HepG2 (cell line): ENCODE data around the gene OSGEPL1. TPM values are rescaled to one million over a fixed set of nuclear protein-coding genes. Genes with fewer than 3 reads are reported as not detected.

Source experiments
- ATAC-seq: fragments of 200-7000 bp; cut with Tn5 transposase; 3 replicates; pipeline ENCODE4 v1.9.1; 2020; ENCODE audit warnings: mild to moderate bottlenecking, moderate library complexity
- BruUV-seq: library from RNA; stranded (reverse); fragments of 400-500 nt; replicated peaks from 2 replicates; lab custom pipeline; 2021; lab: Mats Ljungman, UMichigan
- CTCF ChIA-PET: fragments of 300-600 bp; formaldehyde crosslinking; extraction: SDS; loops from one replicate; lab custom pipeline; 2021; ENCODE audit warnings: low total read pairs, inconsistent platforms, low intra/inter-chr PET ratio; lab: Yijun Ruan, JAX
- POLR2A ChIA-PET: fragments of 350-600 bp; sonication (Branson Sonifier 250); formaldehyde crosslinking; loops from one replicate; lab custom pipeline; 2020; ENCODE audit warnings: antibody characterized with exemption, inconsistent platforms; lab: Yijun Ruan, JAX
- DNase-seq: peaks from one replicate; pipeline ENCODE4 v3.0.0-alpha.2; 2015; ENCODE audit warnings: low spot score
- FAIRE-seq: peaks from 3 replicates; lab custom pipeline; 2011; peaks lifted over from hg19 to GRCh38; lab: Jason Lieb, UNC
- H2AFZ ChIP-seq: one replicate; pipeline ENCODE4 v1.6.1; 2011; ENCODE audit warnings: low read length, inconsistent platforms
- H3K27ac ChIP-seq: fragments of 300-600 bp; 3 replicates; pipeline ENCODE4 v1.8.0; 2011; ENCODE audit warnings: mixed run types, mild to moderate bottlenecking, mixed read lengths, low read length, inconsistent platforms; ENCODE audit not compliant: insufficient read depth; ENCODE audit errors: extremely low read length
- H3K27me3 ChIP-seq, 2 experiments: fragments of 200-600 bp in 1 of 2; 2 replicates in 1 of 2; 3 replicates in 1 of 2; pipeline versions ENCODE4 v1.6.0 to v1.8.0; 2011; ENCODE audit warnings: low read length in 2 of 2, mild to moderate bottlenecking in 2 of 2, moderate library complexity in 2 of 2, inconsistent platforms in 1 of 2; ENCODE audit not compliant: insufficient read depth in 2 of 2, control insufficient read depth in 1 of 2
- H3K36me3 ChIP-seq, 2 experiments: fragments of 200-600 bp in 1 of 2; replicated peaks in 1 of 2; 2 replicates in 1 of 2; 3 replicates in 1 of 2; pipeline versions ENCODE4 v1.5.1 to v1.8.0; 2011; ENCODE audit warnings: low read length in 2 of 2, inconsistent platforms in 1 of 2; ENCODE audit not compliant: insufficient read depth in 2 of 2, control insufficient read depth in 1 of 2
- H3K4me1 ChIP-seq: 2 replicates; pipeline ENCODE4 v1.5.1; 2012; ENCODE audit warnings: low read length, inconsistent platforms; ENCODE audit not compliant: insufficient read depth
- H3K4me2 ChIP-seq: 2 replicates; pipeline ENCODE4 v1.6.0; 2011; ENCODE audit warnings: low read depth, low read length, inconsistent platforms
- H3K4me3 ChIP-seq, 3 experiments: fragments of 200-600 bp in 1 of 3; sonication (generic), shearing (Covaris generic) in 1 of 3; replicated peaks in 1 of 3; 2 replicates each; pipeline ENCODE4 v1.5.1; 2011 to 2016; ENCODE audit warnings: low read length in 3 of 3, inconsistent platforms in 2 of 3, low read depth in 2 of 3, mild to moderate bottlenecking in 2 of 3, control low read depth in 1 of 3, mixed read lengths in 1 of 3; ENCODE audit not compliant: insufficient read depth in 1 of 3
- H3K79me2 ChIP-seq: one replicate; pipeline ENCODE4 v1.6.1; 2011; ENCODE audit warnings: low read length, inconsistent platforms; ENCODE audit not compliant: insufficient read depth
- H3K9ac ChIP-seq: 2 replicates; pipeline ENCODE4 v1.6.0; 2011; ENCODE audit warnings: mild to moderate bottlenecking, low read depth, low read length, inconsistent platforms; ENCODE audit not compliant: insufficient read depth
- H3K9me3 ChIP-seq: 2 replicates; pipeline ENCODE4 v1.5.1; 2012; ENCODE audit warnings: mild to moderate bottlenecking, low read length
- H4K20me1 ChIP-seq: 2 replicates; pipeline ENCODE4 v1.6.0; 2011; ENCODE audit warnings: inconsistent platforms, mild to moderate bottlenecking, low read length, moderate library complexity; ENCODE audit not compliant: insufficient read depth
- PAF1 ChIP-seq: IDR thresholded peaks from 2 replicates; pipeline ENCODE4 v1.6.1; 2016; ENCODE audit warnings: missing genetic modification reagents, missing compliant biosample characterization
- SMYD3 ChIP-seq: sonication (generic); formaldehyde crosslinking; IDR thresholded peaks from 2 replicates; pipeline ENCODE4 v1.8.1; 2023; ENCODE audit warnings: mild to moderate bottlenecking, missing genetic modification reagents
- SSRP1 ChIP-seq: IDR thresholded peaks from 2 replicates; pipeline ENCODE4 v1.6.1; 2016; ENCODE audit warnings: control low read depth
- STAG1 ChIP-seq: sonication (generic); formaldehyde crosslinking; IDR thresholded peaks from 2 replicates; pipeline ENCODE4 v1.4.0; 2020; ENCODE audit warnings: missing genetic modification reagents
- WGBS: methylation state at CpG from one replicate; pipeline ENCODE4 v1.1.6; 2017; ENCODE audit warnings: low lambda C conversion rate; 5-methylcytosine and 5-hydroxymethylcytosine counted together
- in situ Hi-C: cut with HindIII; loops from 2 replicates; pipeline ENCODE4 v1.10.0; 2017; ENCODE audit warnings: low pct_unique_long_range_greater_than_20kb; ENCODE audit not compliant: extremely low pct_ligation_motif_present
- intact Hi-C: fragments of 100-400 bp; cut with micrococcal nuclease; formaldehyde crosslinking; loops from one replicate; pipeline ENCODE4 v1.10.0; 2022; ENCODE audit not compliant: unreplicated experiment
- polyA plus RNA-seq, 8 experiments: library from polyadenylated mRNA; depleted of rRNA in 3 of 8; stranded (reverse) in 7 of 8; unstranded in 1 of 8; fragments of >200 nt; fragmentation: Illumina TruSeq in 4 of 8; extraction: Trizol in 4 of 8; gene quantifications; 2 replicates each; pipeline versions ENCODE4 v1.2.1 to v1.2.3, GENCODE V29; 2011 to 2016; ENCODE audit warnings: low read depth in 4 of 8, missing spikeins in 1 of 8, mixed read lengths in 1 of 8; ENCODE audit not compliant: insufficient read depth in 1 of 8
- total RNA-seq, 5 experiments: library from RNA; depleted of rRNA; stranded (reverse); fragments of >200 nt; fragmentation: Illumina TruSeq; extraction: Trizol; gene quantifications; 2 replicates each; pipeline ENCODE4 v1.2.3, GENCODE V29; 2016; ENCODE audit warnings: low read depth in 1 of 5
- TF ChIP-seq, protein P1 (sequence below): sonication (generic); formaldehyde crosslinking; IDR thresholded peaks from 2 replicates; pipeline ENCODE4 v1.4.0; 2020; ENCODE audit warnings: missing genetic modification reagents, borderline replicate concordance

OSGEPL1 gene
- total and polyA plus RNA-seq, 2 of the 13 experiments (the other 11 are each of a cell fraction or from before 2014, with no cell fraction given), result 10.2 to 10.8 TPM

- no peak for ATAC-seq
- no peaks in the 10 kb centered on the region for H3K27me3 ChIP-seq
- 97% methylated on average over 4 of the region's 4 CpGs for WGBS
- no TSS peak for BruUV-seq
- POLR2A ChIA-PET, result interaction anchor here (1.5 to 3.6 kb wide), 5 partner anchors 17 to 416 kb away, joined by 6 to 51 read pairs (median 15); partner anchors contain the start of genes ANKAR, ORMDL1, PMS1 and WDR75
- H3K9ac ChIP-seq, result peak overlapping the region; percentile 80
- intact Hi-C loops, result loop anchor here (1.0 to 10.0 kb wide), 4 partner anchors 20 to 551 kb away; partner anchors contain the start of genes HIBCH, ORMDL1, PMS1 and WDR75
- peak; percentile 10 for DNase-seq
- peak; percentile 11; the same call in 1 of the 2 replicates for TF ChIP-seq STAG1 (CRISPR knock-in tag)
- TF ChIP-seq, protein P1, sequence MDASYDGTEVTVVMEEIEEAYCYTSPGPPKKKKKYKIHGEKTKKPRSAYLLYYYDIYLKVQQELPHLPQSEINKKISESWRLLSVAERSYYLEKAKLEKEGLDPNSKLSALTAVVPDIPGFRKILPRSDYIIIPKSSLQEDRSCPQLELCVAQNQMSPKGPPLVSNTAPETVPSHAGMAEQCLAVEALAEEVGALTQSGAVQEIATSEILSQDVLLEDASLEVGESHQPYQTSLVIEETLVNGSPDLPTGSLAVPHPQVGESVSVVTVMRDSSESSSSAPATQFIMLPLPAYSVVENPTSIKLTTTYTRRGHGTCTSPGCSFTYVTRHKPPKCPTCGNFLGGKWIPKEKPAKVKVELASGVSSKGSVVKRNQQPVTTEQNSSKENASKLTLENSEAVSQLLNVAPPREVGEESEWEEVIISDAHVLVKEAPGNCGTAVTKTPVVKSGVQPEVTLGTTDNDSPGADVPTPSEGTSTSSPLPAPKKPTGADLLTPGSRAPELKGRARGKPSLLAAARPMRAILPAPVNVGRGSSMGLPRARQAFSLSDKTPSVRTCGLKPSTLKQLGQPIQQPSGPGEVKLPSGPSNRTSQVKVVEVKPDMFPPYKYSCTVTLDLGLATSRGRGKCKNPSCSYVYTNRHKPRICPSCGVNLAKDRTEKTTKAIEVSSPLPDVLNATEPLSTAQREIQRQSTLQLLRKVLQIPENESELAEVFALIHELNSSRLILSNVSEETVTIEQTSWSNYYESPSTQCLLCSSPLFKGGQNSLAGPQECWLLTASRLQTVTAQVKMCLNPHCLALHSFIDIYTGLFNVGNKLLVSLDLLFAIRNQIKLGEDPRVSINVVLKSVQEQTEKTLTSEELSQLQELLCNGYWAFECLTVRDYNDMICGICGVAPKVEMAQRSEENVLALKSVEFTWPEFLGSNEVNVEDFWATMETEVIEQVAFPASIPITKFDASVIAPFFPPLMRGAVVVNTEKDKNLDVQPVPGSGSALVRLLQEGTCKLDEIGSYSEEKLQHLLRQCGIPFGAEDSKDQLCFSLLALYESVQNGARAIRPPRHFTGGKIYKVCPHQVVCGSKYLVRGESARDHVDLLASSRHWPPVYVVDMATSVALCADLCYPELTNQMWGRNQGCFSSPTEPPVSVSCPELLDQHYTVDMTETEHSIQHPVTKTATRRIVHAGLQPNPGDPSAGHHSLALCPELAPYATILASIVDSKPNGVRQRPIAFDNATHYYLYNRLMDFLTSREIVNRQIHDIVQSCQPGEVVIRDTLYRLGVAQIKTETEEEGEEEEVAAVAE (CRISPR knock-in tag), result no peak
- TF ChIP-seq PAF1 (CRISPR knock-in tag), result 0 out of 2 replicates have a peak, but pooled peaks have one; percentile 56
- 0 out of 2 replicates have a peak, but pooled peaks have one; percentile 25 for TF ChIP-seq SMYD3 (CRISPR knock-in tag)
- TF ChIP-seq SSRP1 (CRISPR knock-in tag), result 0 out of 2 replicates have a peak, but pooled peaks have one; percentile 52
- H3K27ac ChIP-seq, result no peak overlapping the region
- peak; percentile 60 for FAIRE-seq
- CTCF ChIA-PET, result no interaction called here
- H3K9me3 ChIP-seq, result no peaks in the 10 kb centered on the region
- in situ Hi-C loops, result loop anchor here (5.0 kb wide), 1 partner anchor 87 kb away; no protein-coding TSS in a partner anchor
- no peaks in the 10 kb centered on the region for H4K20me1 ChIP-seq
- peaks cover 4% of the 10 kb centered on the region for H3K79me2 ChIP-seq
- peaks cover 0 to 10% of the 10 kb centered on the region in 2 experiments; a peak in 2 of 5 replicates for H3K36me3 ChIP-seq
- no peak overlapping the region for H2AFZ ChIP-seq
- peak overlapping the region in 2 of 3 experiments; percentile 83 to 86; a peak in 3 of 6 replicates for H3K4me3 ChIP-seq
- peaks cover 20% of the 10 kb centered on the region for H3K4me1 ChIP-seq
- H3K4me2 ChIP-seq, result peak overlapping the region; percentile 79
Observed at GRCh38 chr2:189763908-189764661, 1.5 kb upstream of the OSGEPL1 start.
